G401.6 (cell line): ENCODE results near the gene SCYL1.

ENCODE experiments used
- FAIRE-seq: peaks from 2 replicates; lab custom pipeline; 2012; peaks lifted over from hg19 to GRCh38; lab: Jason Lieb, UNC

SCYL1 gene

GRCh38 chr11:65571420-65571819 lies 46.5 kb downstream of the SCYL1 start:
- FAIRE-seq, result no peak

- no peak for FAIRE-seq
Measured at GRCh38 chr11:65571940-65572339, 47.1 kb downstream of the SCYL1 start.

DNA sequence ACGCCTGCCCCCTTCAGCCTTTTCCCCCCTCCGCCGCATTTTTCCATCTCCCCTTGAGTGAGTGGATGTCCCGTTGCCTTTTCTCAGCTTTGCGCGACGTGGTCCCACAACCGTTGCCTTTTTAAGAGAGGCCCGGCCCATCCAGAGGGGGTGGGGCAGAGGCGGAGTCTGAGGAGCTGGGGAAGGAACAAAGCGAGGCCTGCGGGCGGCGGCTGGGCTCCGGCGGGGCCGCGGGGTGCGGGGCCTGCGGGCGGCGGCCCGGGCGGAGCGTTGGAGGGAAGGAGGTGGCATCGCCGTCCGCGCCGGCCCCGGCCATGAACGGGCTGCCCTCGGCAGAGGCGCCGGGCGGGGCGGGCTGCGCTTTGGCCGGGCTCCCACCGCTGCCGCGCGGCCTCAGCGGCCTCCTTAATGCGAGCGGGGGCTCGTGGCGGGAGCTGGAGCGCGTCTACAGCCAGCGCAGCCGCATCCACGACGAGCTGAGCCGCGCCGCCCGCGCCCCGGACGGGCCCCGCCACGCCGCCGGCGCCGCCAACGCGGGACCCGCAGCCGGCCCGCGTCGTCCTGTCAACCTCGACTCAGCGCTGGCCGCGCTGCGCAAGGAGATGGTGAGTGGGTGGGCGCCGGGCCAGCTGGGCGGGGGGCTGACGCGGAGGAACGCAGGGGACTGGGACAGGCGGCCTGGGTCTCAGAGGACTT lies 47.6 kb downstream of the SCYL1 start, which contains the start of gene FAM89B:
Gene FAM89B, plus strand, starts transcription at position 183 of the 696 bp plus-strand sequence. Its CDS starts 132 bp downstream, at position 315.
- no peak for FAIRE-seq

DNA sequence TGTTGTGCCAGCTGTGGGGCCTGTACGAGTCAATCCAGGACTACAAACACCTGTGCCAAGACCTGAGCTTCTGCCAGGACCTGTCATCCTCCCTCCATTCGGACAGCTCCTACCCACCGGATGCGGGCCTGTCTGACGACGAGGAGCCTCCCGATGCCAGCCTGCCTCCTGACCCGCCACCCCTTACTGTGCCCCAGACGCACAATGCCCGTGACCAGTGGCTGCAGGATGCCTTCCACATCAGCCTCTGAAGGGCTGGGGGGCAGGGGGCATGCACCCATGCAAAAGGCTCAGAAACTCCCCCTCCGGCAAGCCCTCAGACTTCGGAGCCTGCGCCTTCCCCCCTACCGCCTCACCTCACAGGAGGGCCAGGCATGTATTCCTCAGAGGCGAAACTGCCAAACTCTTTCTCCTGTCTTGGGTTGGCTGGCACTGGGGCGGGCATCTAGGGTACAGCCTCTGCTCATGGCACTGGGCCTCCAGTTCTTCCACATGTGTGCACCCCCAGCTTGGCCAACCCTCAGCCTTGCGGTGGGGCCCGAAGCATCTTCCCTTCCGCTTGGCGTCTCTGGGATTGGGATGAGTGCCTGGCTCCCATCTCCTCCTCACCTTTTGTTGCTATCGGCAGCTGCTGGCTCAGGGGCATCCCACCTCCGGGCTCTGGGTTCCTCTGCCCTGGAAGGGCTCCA lies 48.7 kb downstream of the SCYL1 start:
- FAIRE-seq, result no peak

- no peak for FAIRE-seq
Measured at GRCh38 chr11:65574109-65574810, 49.4 kb downstream of the SCYL1 start.

DNA sequence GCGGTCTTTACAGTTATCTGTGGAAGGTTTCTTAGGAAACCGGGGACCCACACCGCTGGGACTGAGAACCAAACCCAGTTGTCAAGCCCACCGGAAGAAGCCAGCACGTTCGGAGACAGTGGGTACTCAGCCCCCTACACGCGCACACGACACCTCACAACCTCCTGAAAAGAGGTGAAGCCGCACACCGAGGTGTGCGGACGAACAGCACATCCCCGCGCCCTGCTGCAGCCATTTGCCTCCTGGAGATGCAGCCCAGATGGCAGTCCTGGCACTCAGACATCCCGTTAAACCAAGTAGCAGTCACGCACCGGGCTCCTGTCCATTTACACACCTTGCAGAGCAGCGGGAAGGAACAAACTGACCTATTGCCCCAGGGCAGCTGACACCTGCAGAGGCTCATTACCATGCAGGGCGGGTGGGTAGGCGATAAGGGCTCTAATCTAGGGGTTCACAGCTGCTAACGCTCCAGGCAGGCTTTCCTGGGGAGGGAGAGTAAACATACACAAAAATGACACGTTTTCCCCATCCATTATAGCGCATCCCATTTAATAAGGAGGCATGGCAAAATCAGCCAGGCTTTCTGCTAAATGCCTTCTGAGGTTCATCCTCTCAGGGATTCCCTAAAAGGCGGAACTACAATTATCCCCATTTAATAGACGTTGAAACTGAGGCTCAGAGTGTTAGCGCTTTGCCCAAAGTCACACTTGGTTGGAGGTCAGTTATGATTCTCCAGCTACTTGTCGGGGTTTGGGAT lies 50.1 kb downstream of the SCYL1 start:
- no peak for FAIRE-seq

DNA sequence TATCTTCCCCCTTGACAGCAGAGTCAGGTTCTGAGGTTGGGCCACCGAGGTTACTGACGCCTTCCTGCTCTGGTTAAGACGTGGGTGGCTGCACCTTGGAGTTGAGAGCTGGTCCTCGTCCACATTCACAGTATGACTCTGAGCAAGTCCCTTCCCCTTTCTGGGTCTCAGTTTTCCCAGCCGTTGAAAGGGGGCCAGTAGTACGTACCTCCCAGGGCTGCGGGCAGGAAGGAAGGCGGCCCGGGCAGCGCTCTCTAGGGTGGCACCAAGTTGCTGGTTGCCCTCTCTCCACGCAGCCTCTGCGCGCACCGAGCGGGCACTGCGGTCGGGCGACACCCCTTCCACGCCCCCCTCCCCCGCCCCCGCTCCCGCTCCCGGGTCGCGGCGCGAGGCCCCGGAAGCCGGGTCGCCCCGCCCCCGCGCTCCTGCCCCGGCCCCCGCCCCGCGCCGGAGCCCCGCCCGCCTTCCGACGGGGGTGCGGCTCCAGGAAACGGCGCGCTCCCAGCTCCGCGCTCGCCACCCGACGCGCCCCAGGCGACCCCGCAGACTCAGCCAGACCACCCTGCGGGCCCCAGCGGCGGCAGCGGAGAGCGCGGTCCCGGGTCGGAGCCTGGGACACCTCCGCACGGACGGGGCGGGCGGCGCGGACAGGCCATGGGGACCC lies 50.8 kb downstream of the SCYL1 start, which contains the start of gene EHBP1L1:
Gene EHBP1L1, plus strand, starts transcription at position 486 of the 664 bp plus-strand sequence. CDS start 250 bp downstream, outside the sequence.
- FAIRE-seq, result no peak

DNA sequence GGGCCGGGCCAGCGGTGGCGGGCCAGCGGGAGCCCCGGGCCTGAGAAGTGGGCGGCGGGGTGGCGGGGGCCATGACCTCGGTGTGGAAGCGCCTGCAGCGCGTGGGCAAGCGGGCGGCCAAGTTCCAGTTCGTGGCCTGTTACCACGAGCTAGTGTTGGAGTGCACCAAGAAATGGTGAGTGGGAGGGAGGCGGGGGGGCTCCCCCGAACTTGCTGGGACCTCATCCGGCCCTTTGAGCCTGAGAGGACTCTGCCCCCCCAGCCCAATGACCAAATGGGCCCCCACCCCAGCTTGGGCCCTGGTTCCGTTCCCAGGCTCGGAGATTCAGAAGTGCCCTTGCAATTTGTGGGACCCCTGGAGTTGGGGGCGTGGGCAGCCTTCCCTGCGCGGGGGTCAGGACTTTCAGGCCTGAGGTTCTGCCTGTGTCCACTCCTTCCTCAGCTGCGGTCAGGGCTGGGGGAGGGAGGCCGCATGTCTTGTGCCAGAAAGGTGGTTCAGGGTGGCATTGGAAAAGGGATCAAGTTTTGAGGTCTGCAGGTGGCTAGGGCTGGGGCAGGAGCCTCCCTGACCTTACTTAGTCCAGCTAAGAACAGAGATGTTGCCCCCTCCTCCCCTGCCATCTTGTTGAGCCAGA lies 51.5 kb downstream of the SCYL1 start:
- FAIRE-seq, result no peak

- FAIRE-seq, result no peak
Measured at GRCh38 chr11:65576867-65577755, 52.2 kb downstream of the SCYL1 start.

DNA sequence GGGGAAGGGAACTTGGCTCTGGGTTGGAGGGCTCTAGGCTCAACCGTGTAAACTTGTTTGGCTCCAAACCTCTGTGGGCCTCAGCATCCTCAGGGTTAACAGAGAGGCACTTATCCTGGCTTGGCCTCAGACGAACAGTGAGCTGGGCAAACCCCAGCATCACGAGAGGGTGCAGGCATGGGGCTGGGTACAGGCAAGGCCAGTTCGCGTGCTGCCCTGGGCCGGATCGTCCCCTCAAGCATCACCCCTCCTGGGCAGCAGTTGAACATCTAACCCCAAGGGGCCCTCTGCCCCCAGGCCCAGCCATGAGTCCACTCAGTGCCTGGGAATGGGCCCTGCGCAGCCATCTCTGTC lies 52.9 kb downstream of the SCYL1 start:
- FAIRE-seq, result no peak

- FAIRE-seq, result no peak
Measured at GRCh38 chr11:65578134-65578533, 53.3 kb downstream of the SCYL1 start.

GRCh38 chr11:65578667-65579066 lies 53.8 kb downstream of the SCYL1 start:
- no peak for FAIRE-seq

DNA sequence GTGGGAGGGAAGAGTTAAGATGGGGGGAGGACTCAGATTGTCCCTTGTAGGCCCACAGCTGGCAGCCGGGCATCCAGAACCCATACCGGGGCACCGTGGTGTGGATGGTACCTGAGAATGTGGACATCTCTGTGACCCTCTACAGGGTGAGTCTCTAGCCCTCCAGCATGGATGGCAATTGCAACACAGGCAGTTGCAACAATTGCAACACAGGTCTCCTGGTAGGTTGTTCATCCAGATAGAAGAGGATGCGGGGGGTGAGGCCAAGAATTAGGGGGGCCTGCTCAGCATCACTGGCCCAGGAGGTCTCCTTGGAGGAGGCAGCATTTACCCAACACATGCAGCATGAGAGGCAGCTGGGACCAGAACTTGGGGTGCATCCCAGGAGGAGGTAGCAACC lies 54.4 kb downstream of the SCYL1 start:
- FAIRE-seq, result no peak

GRCh38 chr11:65580031-65580692 lies 55.3 kb downstream of the SCYL1 start:
- no peak for FAIRE-seq

DNA sequence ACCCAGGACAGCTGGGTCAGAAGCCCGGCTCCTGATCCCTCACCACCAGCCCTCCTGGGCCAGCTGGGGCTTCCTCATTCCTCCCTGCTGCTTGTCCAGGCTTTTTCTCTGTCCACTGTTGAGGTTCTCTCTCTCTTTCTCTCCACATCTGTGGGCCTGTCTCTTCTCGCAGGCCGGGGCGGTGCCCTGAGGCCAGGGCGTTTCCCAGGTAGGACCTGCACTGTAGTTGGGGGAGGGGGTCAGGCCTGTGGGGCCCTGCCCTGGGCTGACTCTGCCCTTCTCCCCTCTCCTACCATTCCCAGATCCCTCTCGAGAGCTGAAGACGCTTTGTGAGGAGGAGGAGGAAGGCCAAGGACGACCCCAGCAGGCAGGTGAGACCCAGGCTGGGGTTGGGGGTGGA lies 55.9 kb downstream of the SCYL1 start:
- FAIRE-seq, result no peak

GRCh38 chr11:65581928-65582327 lies 57.0 kb downstream of the SCYL1 start:
- no peak for FAIRE-seq

DNA sequence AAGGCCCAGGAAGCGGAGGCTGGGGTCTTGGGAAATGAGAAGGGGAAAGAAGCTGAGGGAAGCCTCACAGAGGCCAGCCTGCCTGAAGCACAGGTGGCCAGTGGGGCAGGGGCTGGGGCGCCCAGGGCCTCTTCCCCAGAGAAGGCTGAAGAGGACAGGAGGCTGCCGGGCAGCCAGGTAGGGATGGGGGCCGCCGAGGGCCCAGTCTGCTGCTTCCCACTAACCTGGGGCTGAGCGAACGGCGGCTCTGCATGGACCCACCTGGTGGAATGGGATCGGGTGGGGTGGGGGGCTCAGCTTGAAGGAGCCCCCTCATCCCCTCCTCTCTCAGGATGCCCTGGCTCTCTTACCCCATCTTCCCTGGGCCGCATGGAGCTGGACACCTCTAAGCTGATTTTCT lies 58.7 kb downstream of the SCYL1 start:
- no peak for FAIRE-seq

DNA sequence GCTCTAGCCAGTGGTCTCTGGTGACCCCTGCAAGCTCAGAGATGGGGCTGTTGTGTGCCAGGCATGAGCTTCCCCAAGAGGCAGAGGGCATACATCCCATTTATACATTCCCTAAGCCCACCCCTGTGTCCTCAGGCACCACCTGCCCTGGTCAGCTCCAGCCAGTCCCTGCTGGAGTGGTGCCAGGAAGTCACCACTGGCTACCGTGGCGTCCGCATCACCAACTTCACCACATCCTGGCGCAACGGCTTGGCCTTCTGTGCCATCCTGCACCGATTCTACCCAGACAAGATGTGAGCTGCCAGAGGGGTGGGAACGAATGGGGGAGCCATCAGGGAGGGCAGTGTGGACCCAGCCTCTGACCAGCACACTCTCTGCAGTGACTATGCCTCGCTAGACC lies 59.2 kb downstream of the SCYL1 start:
- no peak for FAIRE-seq

- FAIRE-seq, result no peak
Measured at GRCh38 chr11:65584723-65585171, 59.9 kb downstream of the SCYL1 start.
